AG09319 (cell line): ENCODE data around the gene GPR160.

ENCODE experiments used
- DNase-seq: peaks from one replicate; pipeline ENCODE4 v3.0.0-alpha.2; 2010; ENCODE audit warnings: low read depth; ENCODE audit errors: extremely low read depth
- CTCF ChIP-seq: IDR thresholded peaks from 2 replicates; pipeline ENCODE4 v1.5.1; 2011; ENCODE audit warnings: low read depth, mild to moderate bottlenecking, inconsistent platforms, low read length, moderate library complexity

The GPR160 gene

GRCh38 chr3:170046269-170047132 lies 8.7 kb downstream of the GPR160 start:
- no peak for TF ChIP-seq CTCF
- no peak for DNase-seq

GRCh38 chr3:170047133-170047404 lies 9.3 kb downstream of the GPR160 start:
- TF ChIP-seq CTCF, result no peak
- DNase-seq, result no peak

GRCh38 chr3:170049146-170050000 lies 11.6 kb downstream of the GPR160 start:
- DNase-seq, result no peak

GRCh38 chr3:170050753-170051152 lies 13.0 kb downstream of the GPR160 start:
- TF ChIP-seq CTCF, result no peak
- no peak for DNase-seq

More at GRCh38 chr3:170049146-170050000, 11.6 kb downstream of the GPR160 start:
- TF ChIP-seq CTCF, result no peak

- no peak for DNase-seq
- TF ChIP-seq CTCF, result no peak
Observed at GRCh38 chr3:170052398-170052797, 14.6 kb downstream of the GPR160 start.

- TF ChIP-seq CTCF, result peak; percentile 9
- no peak for DNase-seq
Observed at GRCh38 chr3:170054204-170054603, 16.4 kb downstream of the GPR160 start.

GRCh38 chr3:170055209-170055608 lies 17.4 kb downstream of the GPR160 start:
- DNase-seq, result no peak
- no peak for TF ChIP-seq CTCF
